Activated B cell treated with CpG ODN at 0.5 μM for 24 hours (primary cell): ENCODE data around the gene KCNQ1. TPM values are rescaled to one million over a fixed set of nuclear protein-coding genes. Genes with fewer than 3 reads are reported as not detected.

Experiments
- ATAC-seq: fragments of 200-7000 bp; cut with Tn5 transposase; one replicate; pipeline ENCODE4 v1.10.0; 2021; ENCODE audit warnings: low read depth, mild to moderate bottlenecking, moderate library complexity
- CTCF ChIA-PET: fragments of 350-600 bp; sonication (Branson Sonifier 250); formaldehyde crosslinking; loops from one replicate; lab custom pipeline; 2021; ENCODE audit warnings: antibody characterized with exemption; lab: Charles Lee
- POLR2A ChIA-PET: fragments of 350-600 bp; sonication (Branson Sonifier 250); formaldehyde crosslinking; loops from one replicate; lab custom pipeline; 2021; ENCODE audit warnings: antibody characterized with exemption; lab: Charles Lee
- DNase-seq: peaks from one replicate; pipeline ENCODE4 v3.0.0; 2022
- H3K27ac Mint-ChIP-seq: one replicate; pipeline ENCODE4 v1.8.0; 2020; ENCODE audit warnings: mixed read lengths
- H3K27me3 Mint-ChIP-seq: one replicate; pipeline ENCODE4 v1.8.0; 2021; ENCODE audit warnings: mixed read lengths
- H3K36me3 Mint-ChIP-seq: one replicate; pipeline ENCODE4 v1.8.0; 2021; ENCODE audit warnings: low read depth, mixed read lengths
- H3K4me1 Mint-ChIP-seq: one replicate; pipeline ENCODE4 v1.8.0; 2021; ENCODE audit warnings: mixed read lengths
- H3K4me3 Mint-ChIP-seq: one replicate; pipeline ENCODE4 v1.8.0; 2020; ENCODE audit warnings: mild to moderate bottlenecking, mixed read lengths
- H3K9me3 Mint-ChIP-seq: one replicate; pipeline ENCODE4 v1.8.0; 2020; ENCODE audit warnings: mixed read lengths
- CTCF ChIP-seq: fragments of 200-600 bp; IDR thresholded peaks from one replicate; pipeline ENCODE4 v1.8.0; 2022; ENCODE audit warnings: antibody characterized with exemption, mild to moderate bottlenecking
- intact Hi-C: fragments of 100-400 bp; cut with micrococcal nuclease; formaldehyde crosslinking; loops from one replicate; pipeline ENCODE4 v1.15.1; 2024
- total RNA-seq: library from RNA; stranded (reverse); gene quantifications from 2 replicates; pipeline ENCODE4 v1.2.3, GENCODE V29; 2022

Gene KCNQ1
- total RNA-seq, 1 donor from 2014 or later: 6.5 TPM

DNA sequence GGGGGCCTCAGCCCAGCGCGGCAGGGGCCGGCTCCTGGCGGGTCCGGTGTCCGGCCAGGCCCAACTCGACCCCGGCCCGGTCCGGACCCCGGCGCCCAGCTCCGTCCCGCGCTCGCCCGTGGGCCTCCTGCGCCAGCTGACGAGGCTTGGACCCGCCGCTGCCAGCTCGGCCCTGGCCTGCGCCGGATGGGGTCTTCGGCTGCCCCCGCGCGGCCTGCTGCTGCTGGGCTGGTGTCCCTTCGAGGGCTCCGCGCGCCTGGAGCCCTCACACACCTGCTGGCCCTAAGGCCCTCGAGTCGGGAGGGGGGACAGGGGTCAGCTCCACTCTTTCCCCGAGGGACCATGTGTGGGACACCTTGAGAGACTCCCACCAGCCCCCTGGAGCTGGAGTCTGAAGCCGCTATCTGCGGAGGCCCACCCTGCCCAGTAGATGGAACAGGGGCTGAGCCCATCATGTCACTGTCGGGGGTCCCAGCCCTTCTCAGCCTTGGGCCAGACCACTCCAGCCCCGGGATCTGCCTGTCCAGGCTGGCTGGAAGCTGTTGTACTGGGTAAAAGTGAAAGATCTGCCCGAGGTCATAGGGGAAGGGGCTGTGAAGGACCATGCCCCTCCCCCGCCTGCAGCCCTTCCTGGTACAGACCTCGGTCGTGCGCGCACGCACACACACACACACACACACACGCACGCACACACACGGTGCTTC, 441.5 kb downstream of the KCNQ1 start:
- intact Hi-C loops: loop anchor here (5.0 to 10.0 kb wide), 3 partner anchors 94 to 692 kb away; partner anchors contain the start of gene TRPM5
- ATAC-seq: no peak
- no peak overlapping the region for H3K27ac Mint-ChIP-seq

DNA sequence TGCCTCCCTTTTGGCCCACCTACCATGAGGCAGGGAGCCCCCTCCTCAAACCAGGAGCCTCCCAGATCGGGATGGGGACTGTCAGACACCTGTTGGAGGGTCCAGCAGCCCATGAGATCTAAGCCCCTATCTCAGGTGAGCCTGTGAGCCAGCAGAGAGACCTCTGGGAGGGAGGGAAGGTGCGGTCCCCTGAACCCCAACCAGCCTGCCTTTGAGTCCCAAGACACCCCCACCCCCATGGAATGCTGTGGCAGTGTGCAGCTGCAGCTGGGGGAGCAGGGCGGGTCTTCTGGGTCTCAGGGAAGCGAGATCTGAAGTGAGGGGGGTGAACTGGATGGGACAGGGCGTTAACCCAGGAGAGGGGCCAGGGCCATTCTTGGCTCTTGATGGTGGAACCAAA, 442.1 kb downstream of the KCNQ1 start:
- peaks cover 15% of the 10 kb centered on the region for H3K4me1 Mint-ChIP-seq
- POLR2A ChIA-PET: interaction anchor here (1.8 to 2.5 kb wide), 2 partner anchors 15 to 353 kb away, joined by 11 to 24 read pairs; a partner anchor contains a TSS
- CTCF ChIA-PET: interaction anchor here (0.8 to 11.9 kb wide), 6 partner anchors 10 to 460 kb away, joined by 3 to 334 read pairs (median 8); a partner anchor contains a TSS

More for the DNA sequence above, 441.5 kb downstream of the KCNQ1 start:
- TF ChIP-seq CTCF: no peak
- H3K9me3 Mint-ChIP-seq: no peaks in the 10 kb centered on the region
- peak overlapping the region; percentile 65 for H3K4me3 Mint-ChIP-seq
- ChIA-PET POLR2A (interaction anchor here (1.6 to 2.5 kb wide), 2 partner anchors 15 to 353 kb away, joined by 7 to 11 read pairs; a partner anchor contains a TSS), CTCF (interaction anchor here (2.3 to 11.9 kb wide), 2 partner anchors 354 to 459 kb away, joined by 12 to 334 read pairs; no protein-coding TSS in a partner anchor)
- H3K36me3 Mint-ChIP-seq: no peaks in the 10 kb centered on the region
- H3K4me1 Mint-ChIP-seq: peaks cover 9% of the 10 kb centered on the region
- DNase-seq: peak; percentile 40
- H3K27me3 Mint-ChIP-seq: peaks cover 8% of the 10 kb centered on the region

DNA sequence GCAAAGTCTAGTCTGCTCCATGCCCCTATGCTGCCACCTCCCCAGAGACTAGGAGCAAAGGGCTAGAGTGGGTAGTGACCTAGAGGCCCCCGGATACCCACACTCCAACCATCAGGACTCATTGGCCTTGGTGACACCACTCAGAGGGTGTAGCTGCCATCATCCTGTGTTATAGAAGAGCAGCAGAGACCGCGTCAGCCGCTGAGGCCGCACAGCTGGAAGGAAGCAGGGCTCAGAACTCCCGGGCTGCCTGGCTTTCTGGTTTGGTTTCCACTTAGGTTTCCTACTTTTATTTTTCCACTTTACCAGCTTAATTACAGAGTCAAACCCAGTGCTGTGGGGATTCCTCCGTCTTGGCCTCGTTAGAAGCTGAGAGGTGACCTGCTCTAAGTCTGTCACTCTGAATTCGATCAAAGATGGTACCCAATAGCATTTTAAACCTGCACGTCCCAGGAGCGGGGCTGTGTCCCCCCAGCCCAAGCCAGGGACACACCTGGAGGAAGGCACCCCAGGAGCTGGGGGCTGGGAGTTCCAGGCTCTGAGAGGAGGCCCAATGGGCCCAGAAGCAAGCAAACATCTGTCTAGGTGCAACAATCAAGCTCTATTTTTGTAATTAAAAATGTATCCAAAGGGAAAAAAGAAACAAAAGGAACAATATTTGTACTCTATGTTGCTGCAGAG, 442.8 kb downstream of the KCNQ1 start:
- no peak for TF ChIP-seq CTCF
- Mint-ChIP-seq H3K4me1 (peaks cover 19% of the 10 kb centered on the region), H3K9me3 (no peaks in the 10 kb centered on the region), H3K4me3 (peak overlapping the region; percentile 56), H3K36me3 (no peaks in the 10 kb centered on the region), H3K27ac (no peak overlapping the region), H3K27me3 (peaks cover 5% of the 10 kb centered on the region)
- no peak for DNase-seq
- no peak for ATAC-seq
- intact Hi-C loops: loop anchor here (1.0 to 10.0 kb wide), 8 partner anchors 15 to 693 kb away; partner anchors contain the start of gene TRPM5
- ChIA-PET CTCF (interaction anchor here (0.8 to 11.9 kb wide), 10 partner anchors 9 to 467 kb away, joined by 3 to 334 read pairs (median 6); a partner anchor contains a TSS), POLR2A (interaction anchor here (0.8 to 2.5 kb wide), 6 partner anchors 11 to 442 kb away, joined by 3 to 24 read pairs (median 4); a partner anchor contains a TSS)

More for the DNA sequence above, 442.1 kb downstream of the KCNQ1 start:
- intact Hi-C loops: loop anchor here (5.0 to 10.0 kb wide), 3 partner anchors 95 to 692 kb away; partner anchors contain the start of gene TRPM5
- no peak for ATAC-seq
- H3K9me3 Mint-ChIP-seq: no peaks in the 10 kb centered on the region
- no peak for TF ChIP-seq CTCF
- H3K27me3 Mint-ChIP-seq: peaks cover 8% of the 10 kb centered on the region
- no peak overlapping the region for H3K27ac Mint-ChIP-seq
- no peaks in the 10 kb centered on the region for H3K36me3 Mint-ChIP-seq
- H3K4me3 Mint-ChIP-seq: peak overlapping the region; percentile 65
- no peak for DNase-seq

DNA sequence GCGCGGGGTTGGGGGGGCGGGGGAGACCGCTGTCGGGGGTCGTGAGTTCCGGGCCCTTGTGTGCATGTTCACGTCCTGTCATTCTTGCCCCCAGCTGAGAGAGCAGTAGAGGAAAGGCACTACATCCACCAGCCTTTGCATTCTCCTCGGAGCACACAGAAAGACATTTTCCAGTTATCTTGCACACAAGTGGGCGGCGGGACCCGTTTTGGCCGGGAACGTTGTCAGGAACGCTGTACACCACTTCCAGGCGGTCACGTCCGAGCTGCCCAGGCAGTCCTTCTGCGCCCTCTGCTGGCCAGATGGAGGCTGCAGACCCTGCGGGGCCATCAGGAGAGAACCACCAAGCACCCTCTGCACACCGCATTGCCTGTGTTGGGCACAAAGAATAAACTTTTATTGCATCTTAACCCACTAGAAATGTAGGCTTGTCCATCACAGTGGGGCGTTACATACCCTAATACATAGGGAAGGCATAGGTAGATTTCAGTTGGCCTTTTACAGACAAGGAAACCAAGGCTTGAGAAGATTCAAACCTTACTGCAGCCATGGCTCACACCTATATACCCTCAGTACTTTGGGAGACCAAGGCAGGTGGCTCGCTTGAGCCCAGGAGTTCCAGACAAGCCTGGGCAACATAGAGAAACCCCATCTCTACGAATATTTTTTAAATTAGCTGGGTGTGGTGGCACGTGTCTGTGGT, 443.6 kb downstream of the KCNQ1 start:
- POLR2A ChIA-PET: interaction anchor here (0.6 to 2.5 kb wide), 7 partner anchors 10 to 443 kb away, joined by 3 to 24 read pairs (median 4); a partner anchor contains a TSS
- H3K27ac Mint-ChIP-seq: peak overlapping the region; percentile 46

More for the DNA sequence above, 443.6 kb downstream of the KCNQ1 start:
- TF ChIP-seq CTCF: peak; percentile 76
- Mint-ChIP-seq H3K4me1 (peaks cover 20% of the 10 kb centered on the region), H3K27me3 (no peaks in the 10 kb centered on the region), H3K4me3 (no peak overlapping the region), H3K9me3 (no peaks in the 10 kb centered on the region), H3K36me3 (no peaks in the 10 kb centered on the region)
- intact Hi-C loops: loop anchor here (1.0 to 10.0 kb wide), 8 partner anchors 14 to 694 kb away; partner anchors contain the start of gene TRPM5
- peak; percentile 82 for DNase-seq
- CTCF ChIA-PET: interaction anchor here (0.8 to 11.9 kb wide), 9 partner anchors 10 to 468 kb away, joined by 3 to 334 read pairs (median 6); a partner anchor contains a TSS
- peak; percentile 29 for ATAC-seq
